Ascending aorta (tissue), 2 donors: Measurements from ENCODE around the gene LIMCH1. TPM values are rescaled to one million over a fixed set of nuclear protein-coding genes. Genes with fewer than 3 reads are reported as not detected.

ENCODE experiments used
- DNase-seq, 2 donors: peaks; one replicate each; pipeline ENCODE4 v3.0.0-alpha.2; 2019; ENCODE audit warnings: low spot score in 2 of 2
- H3K27ac ChIP-seq, 2 donors: fragments of 200-600 bp; sonication (generic); one replicate each; pipeline ENCODE4 v1.5.1; 2016 to 2017; ENCODE audit warnings: mild to moderate bottlenecking in 1 of 2
- H3K27me3 ChIP-seq: fragments of 200-600 bp; sonication (generic); one replicate; pipeline ENCODE4 v1.5.1; 2017
- H3K36me3 ChIP-seq, 2 donors: fragments of 200-600 bp; sonication (generic); one replicate each; pipeline ENCODE4 v1.5.1; 2016
- H3K4me1 ChIP-seq, 2 donors: fragments of 200-600 bp; sonication (generic); one replicate each; pipeline ENCODE4 v1.5.1; 2016 to 2017; ENCODE audit warnings: mild to moderate bottlenecking in 1 of 2
- H3K4me3 ChIP-seq, 2 donors: fragments of 200-600 bp; sonication (generic); one replicate each; pipeline ENCODE4 v1.5.1; 2016 to 2017; ENCODE audit warnings: mild to moderate bottlenecking in 1 of 2
- H3K9me3 ChIP-seq, 2 donors: fragments of 200-600 bp; sonication (generic); one replicate each; pipeline ENCODE4 v1.5.1; 2016
- intact Hi-C: fragments of 100-400 bp; cut with DNase I; formaldehyde crosslinking; loops from one replicate; pipeline ENCODE4 v1.15.1; 2023
- total RNA-seq: library from RNA; depleted of rRNA; stranded (reverse); fragments of >200 nt; gene quantifications from one replicate; pipeline ENCODE4 v1.1.0, GENCODE V29; 2016
- TF ChIP-seq, protein P1 (sequence below), 3 experiments: fragments of 200-600 bp in 2 of 3; fragments of 450-650 bp in 1 of 3; sonication (generic) in 2 of 3; IDR thresholded peaks; one replicate each; pipeline ENCODE4 v1.5.1; 2016 to 2019; ENCODE audit warnings: antibody characterized with exemption in 3 of 3, mild to moderate bottlenecking in 1 of 3, moderate library complexity in 1 of 3

Gene LIMCH1
- total RNA-seq, 1 donor from 2014 or later: 44.4 TPM

DNA sequence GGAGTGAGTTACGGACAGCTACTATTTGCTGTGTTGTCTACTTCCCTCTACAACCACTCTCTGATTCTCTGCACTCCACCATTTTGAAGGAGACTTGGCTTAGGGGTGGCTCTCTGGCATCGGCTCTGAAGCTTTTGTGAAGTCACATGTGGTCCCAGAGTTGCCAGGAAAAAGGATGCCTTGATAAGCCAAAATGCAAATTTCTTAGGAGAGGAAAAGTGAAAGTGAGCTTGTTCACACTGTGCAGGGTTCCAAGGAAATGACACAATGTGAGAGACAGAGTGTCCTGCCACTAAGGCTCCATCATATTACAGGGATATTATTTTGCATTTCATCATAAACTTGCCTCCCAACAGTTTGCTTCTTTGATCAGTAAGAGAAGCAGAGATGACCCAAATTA lies 203.4 kb downstream of the LIMCH1 start:
- TF ChIP-seq, protein P1, sequence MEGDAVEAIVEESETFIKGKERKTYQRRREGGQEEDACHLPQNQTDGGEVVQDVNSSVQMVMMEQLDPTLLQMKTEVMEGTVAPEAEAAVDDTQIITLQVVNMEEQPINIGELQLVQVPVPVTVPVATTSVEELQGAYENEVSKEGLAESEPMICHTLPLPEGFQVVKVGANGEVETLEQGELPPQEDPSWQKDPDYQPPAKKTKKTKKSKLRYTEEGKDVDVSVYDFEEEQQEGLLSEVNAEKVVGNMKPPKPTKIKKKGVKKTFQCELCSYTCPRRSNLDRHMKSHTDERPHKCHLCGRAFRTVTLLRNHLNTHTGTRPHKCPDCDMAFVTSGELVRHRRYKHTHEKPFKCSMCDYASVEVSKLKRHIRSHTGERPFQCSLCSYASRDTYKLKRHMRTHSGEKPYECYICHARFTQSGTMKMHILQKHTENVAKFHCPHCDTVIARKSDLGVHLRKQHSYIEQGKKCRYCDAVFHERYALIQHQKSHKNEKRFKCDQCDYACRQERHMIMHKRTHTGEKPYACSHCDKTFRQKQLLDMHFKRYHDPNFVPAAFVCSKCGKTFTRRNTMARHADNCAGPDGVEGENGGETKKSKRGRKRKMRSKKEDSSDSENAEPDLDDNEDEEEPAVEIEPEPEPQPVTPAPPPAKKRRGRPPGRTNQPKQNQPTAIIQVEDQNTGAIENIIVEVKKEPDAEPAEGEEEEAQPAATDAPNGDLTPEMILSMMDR (IDR thresholded peaks at IDR 0.05): no peak
- H3K9me3 ChIP-seq: no peaks in the 10 kb centered on the region
- intact Hi-C loops: no loop called here

DNA sequence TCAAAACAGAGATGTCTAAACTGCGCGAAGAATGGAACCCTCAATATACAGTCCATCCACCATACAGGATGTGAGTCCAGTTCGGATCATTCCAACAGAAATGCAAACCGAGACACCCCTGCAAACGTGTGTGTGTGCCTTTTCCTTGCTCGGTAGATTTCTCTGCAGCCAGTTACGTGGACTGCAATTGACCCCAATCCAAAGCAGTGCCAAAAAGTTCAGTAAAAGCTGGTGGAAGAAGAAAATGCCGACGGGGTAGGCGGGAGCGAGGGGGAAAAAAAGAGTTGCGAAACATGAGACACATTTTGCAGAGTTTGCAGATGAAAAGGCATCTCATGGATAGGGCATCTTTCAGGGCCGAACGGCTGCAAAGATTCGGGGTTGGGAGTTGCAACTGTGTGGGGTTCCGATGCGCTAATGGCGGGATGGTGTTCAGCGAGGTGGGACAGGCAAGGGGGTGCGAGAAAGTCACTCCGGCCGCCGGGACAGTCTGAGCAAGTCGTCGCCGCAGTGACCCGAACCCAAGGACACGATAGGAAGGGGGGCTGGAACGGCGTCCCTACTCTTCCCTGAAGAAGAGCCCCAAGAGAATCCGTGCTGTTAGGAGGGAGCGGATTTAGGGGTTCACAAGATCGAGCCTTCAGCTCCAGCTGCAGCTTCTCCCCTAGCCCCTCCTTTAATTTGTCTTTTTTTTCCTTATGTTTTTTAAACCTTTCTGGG lies 206.8 kb downstream of the LIMCH1 start:
- Histone ChIP-seq H3K4me1 (no peaks in the 10 kb centered on the region), H3K27ac (no peak overlapping the region), H3K27me3 (peaks cover 17% of the 10 kb centered on the region), H3K4me3 (no peak overlapping the region), H3K9me3 (no peaks in the 10 kb centered on the region), H3K36me3 (no peaks in the 10 kb centered on the region)
- TF ChIP-seq, protein P1 (IDR thresholded peaks at IDR 0.05): no peak
- intact Hi-C loops: no loop called here
- DNase-seq: no peak

More for the DNA sequence above, 203.4 kb downstream of the LIMCH1 start:
- Histone ChIP-seq H3K27me3 (peaks cover 7% of the 10 kb centered on the region), H3K4me1 (no peaks in the 10 kb centered on the region), H3K4me3 (no peak overlapping the region), H3K27ac (no peak overlapping the region), H3K36me3 (no peaks in the 10 kb centered on the region)
- DNase-seq: no peak

DNA sequence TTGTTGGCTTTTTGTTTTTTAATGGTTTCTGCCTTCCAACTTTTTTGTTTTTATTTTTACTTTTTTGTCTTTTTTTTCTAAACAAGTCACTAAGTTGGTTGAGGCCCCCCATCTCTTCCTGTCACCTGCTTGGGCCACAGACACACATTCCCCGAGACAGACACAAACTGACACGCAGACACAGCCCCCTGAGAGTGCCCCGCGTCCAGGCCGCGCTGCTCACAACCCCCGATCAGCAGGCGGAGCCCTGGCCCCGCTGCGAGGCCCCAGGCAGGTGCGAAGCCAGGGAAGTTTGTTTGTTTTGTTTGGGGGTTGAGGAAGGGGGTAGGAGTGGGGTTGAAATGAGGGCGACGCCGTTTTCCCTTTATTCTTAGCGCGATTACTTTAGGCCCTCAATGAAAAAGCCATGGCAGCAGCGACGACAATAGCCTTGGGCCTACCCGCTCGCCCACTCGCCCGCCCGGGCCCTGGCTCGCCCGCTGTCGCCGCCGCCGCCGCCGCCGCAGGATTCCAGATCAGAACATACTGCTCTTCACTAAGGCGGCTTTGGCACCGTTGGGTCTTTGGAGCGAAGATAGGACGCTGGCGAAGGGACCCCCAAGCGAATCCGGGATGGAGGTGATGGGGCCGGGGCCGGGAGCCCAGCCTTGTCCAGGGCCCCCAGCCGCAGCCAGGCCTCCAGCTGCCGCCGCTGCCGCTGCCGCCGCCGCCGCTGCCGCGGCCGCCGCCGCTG lies 207.5 kb downstream of the LIMCH1 start:
- Histone ChIP-seq H3K4me1 (no peaks in the 10 kb centered on the region), H3K27me3 (peaks cover 17% of the 10 kb centered on the region), H3K4me3 (no peak overlapping the region), H3K27ac (no peak overlapping the region), H3K36me3 (no peaks in the 10 kb centered on the region), H3K9me3 (no peaks in the 10 kb centered on the region)
- TF ChIP-seq, protein P1 (IDR thresholded peaks at IDR 0.05): no peak
- DNase-seq: no peak
- intact Hi-C loops: no loop called here

DNA sequence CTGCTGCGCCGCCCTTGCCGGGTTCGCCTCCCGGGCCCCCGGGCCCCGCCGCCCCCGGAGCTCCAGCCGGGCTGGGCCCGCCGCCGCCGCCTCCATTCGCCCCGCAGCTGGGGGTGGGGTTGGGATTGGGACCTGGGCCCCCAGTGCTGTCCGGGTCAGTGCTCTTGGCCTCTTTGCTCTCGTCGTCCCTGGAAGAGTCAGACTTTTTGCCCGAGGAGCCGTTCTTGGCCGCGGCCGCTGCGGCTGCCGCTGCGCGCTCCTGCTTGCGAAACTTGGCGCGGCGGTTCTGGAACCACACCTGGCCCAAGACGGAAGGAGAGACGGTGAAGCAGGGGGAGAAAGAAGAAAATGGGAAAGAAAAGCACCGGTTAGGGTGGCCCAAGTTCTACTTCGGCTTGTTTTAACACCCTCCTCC lies 208.1 kb downstream of the LIMCH1 start:
- TF ChIP-seq, protein P1 (IDR thresholded peaks at IDR 0.05): no peak
- H3K9me3 ChIP-seq: no peaks in the 10 kb centered on the region
- H3K4me3 ChIP-seq: peak overlapping the region in 1 of 2 donors; percentile 20
- intact Hi-C loops: no loop called here
- no peak for DNase-seq
- H3K27me3 ChIP-seq: peaks cover 17% of the 10 kb centered on the region
- H3K36me3 ChIP-seq: no peaks in the 10 kb centered on the region
- no peaks in the 10 kb centered on the region for H3K4me1 ChIP-seq
- no peak overlapping the region for H3K27ac ChIP-seq

DNA sequence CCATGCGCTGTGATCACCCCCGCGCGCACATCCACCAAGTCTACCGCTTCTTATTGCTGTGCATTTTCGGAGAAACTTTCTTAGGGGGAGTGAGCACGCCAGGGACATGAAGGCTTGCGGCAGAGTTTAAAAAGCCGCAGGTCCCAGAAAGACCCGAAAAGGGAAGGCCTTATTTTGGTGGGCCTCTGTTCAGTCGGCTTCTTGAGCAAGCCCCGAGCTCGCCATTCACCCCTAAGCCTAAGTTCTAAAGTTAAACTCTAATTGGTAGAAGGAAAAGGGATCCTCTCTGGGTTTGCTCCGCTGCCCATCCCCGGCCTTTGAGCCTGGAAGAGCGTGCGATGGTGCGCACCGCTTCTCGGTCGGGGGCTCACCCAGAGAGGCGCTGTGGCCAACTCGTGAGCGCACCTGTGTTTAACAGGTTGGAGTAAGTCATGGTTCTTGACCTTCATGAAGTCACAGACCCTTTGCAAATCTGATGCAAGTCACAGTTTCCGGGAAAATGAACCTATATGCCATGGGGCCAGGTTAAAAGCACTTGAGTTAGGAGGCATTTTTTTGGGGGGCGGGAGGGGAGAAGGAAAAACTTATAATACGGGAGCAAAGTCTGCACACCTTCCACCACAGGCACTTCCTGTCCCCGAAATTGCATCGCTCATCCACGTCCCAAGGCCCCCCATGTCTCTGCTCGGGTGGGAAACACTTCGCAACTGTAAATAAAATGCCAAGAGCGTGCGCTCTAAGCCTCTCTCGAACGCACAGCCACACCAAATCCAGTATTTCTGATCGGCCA lies 208.7 kb downstream of the LIMCH1 start:
- TF ChIP-seq, protein P1 (IDR thresholded peaks at IDR 0.05): no peak
- H3K9me3 ChIP-seq: no peaks in the 10 kb centered on the region
- peaks cover 17% of the 10 kb centered on the region for H3K27me3 ChIP-seq
- H3K36me3 ChIP-seq: no peaks in the 10 kb centered on the region
- no peak for DNase-seq
- H3K27ac ChIP-seq: no peak overlapping the region
- no peak overlapping the region for H3K4me3 ChIP-seq
- intact Hi-C loops: no loop called here
- H3K4me1 ChIP-seq: no peaks in the 10 kb centered on the region
